OCI-LY1 (cell line): Measurements from ENCODE around the gene ABLIM2.

Source experiments
- H2AFZ ChIP-seq: fragments of 200-600 bp; sonication (generic), shearing (Covaris generic); 2 replicates; pipeline ENCODE4 v1.6.0; 2014; ENCODE audit warnings: antibody characterized with exemption, mild to moderate bottlenecking, low read length
- H3F3A ChIP-seq: fragments of 200-600 bp; sonication (generic), shearing (Covaris generic); 2 replicates; pipeline ENCODE4 v1.6.0; 2014; ENCODE audit warnings: mild to moderate bottlenecking, antibody characterized with exemption, low read length, moderate library complexity; ENCODE audit not compliant: insufficient read depth
- H3K27ac ChIP-seq: fragments of 200-600 bp; sonication (generic); 2 replicates; pipeline ENCODE4 v1.5.1; 2014; ENCODE audit warnings: low read length, mixed run types, mild to moderate bottlenecking, low read depth; ENCODE audit not compliant: poor library complexity, severe bottlenecking
- H3K27me3 ChIP-seq: fragments of 200-600 bp; sonication (generic); 2 replicates; pipeline ENCODE4 v1.6.0; 2014; ENCODE audit warnings: antibody characterized with exemption, mild to moderate bottlenecking, low read length, moderate library complexity; ENCODE audit not compliant: insufficient read depth
- H3K36me3 ChIP-seq: fragments of 200-600 bp; sonication (generic); 2 replicates; pipeline ENCODE4 v1.6.1; 2014; ENCODE audit warnings: mild to moderate bottlenecking, antibody characterized with exemption, low read length, moderate library complexity, mixed read lengths; ENCODE audit not compliant: insufficient read depth
- H3K4me1 ChIP-seq: fragments of 200-600 bp; sonication (generic); 2 replicates; pipeline ENCODE4 v1.5.1; 2014; ENCODE audit warnings: mild to moderate bottlenecking, low read length, moderate library complexity; ENCODE audit not compliant: insufficient read depth, severe bottlenecking
- H3K4me2 ChIP-seq: fragments of 200-600 bp; sonication (generic), shearing (Covaris generic); 2 replicates; pipeline ENCODE4 v1.6.1; 2014; ENCODE audit warnings: low read length
- H3K4me3 ChIP-seq: fragments of 200-600 bp; sonication (generic); 2 replicates; pipeline ENCODE4 v1.5.1; 2014; ENCODE audit warnings: low read length, low read depth, mild to moderate bottlenecking, mixed read lengths; ENCODE audit not compliant: poor library complexity, severe bottlenecking
- H3K79me2 ChIP-seq: fragments of 200-600 bp; shearing (Covaris generic); 2 replicates; pipeline ENCODE4 v1.6.1; 2016; ENCODE audit warnings: mixed run types, low read length, mixed read lengths; ENCODE audit not compliant: insufficient read depth
- H3K9ac ChIP-seq: fragments of 200-600 bp; sonication (generic), shearing (Covaris generic); 2 replicates; pipeline ENCODE4 v1.6.1; 2014; ENCODE audit warnings: mild to moderate bottlenecking, low read length, mixed read lengths
- H3K9me2 ChIP-seq: fragments of 200-600 bp; sonication (generic), shearing (Covaris generic); 2 replicates; pipeline ENCODE4 v1.6.1; 2014; ENCODE audit warnings: low read depth, mild to moderate bottlenecking, low read length, mixed read lengths
- H3K9me3 ChIP-seq: fragments of 200-600 bp; shearing (Covaris generic); 2 replicates; pipeline ENCODE4 v1.6.1; 2014; ENCODE audit warnings: low read length, mixed read lengths
- H4K20me1 ChIP-seq: fragments of 200-600 bp; sonication (generic), shearing (Covaris generic); 2 replicates; pipeline ENCODE4 v1.6.0; 2016; ENCODE audit warnings: mild to moderate bottlenecking, low read length; ENCODE audit not compliant: insufficient read depth
- CTCF ChIP-seq: fragments of 200-600 bp; sonication (generic), shearing (Covaris generic); IDR thresholded peaks from 2 replicates; pipeline ENCODE4 v1.5.1; 2017; ENCODE audit warnings: mild to moderate bottlenecking, antibody characterized with exemption, low read length, moderate library complexity, mixed read lengths
- EZH2 ChIP-seq: fragments of 200-600 bp; sonication (generic), shearing (Covaris generic); IDR thresholded peaks from 2 replicates; pipeline ENCODE4 v1.8.0; 2017; ENCODE audit warnings: borderline replicate concordance, mixed run types, mild to moderate bottlenecking, antibody characterized with exemption, low read length, moderate library complexity, mixed read lengths

The ABLIM2 gene

GRCh38 chr4:8115203-8115520, 43.5 kb downstream of the ABLIM2 start:
- TF ChIP-seq EZH2 = no peak
- no peak for TF ChIP-seq CTCF

GRCh38 chr4:8114456-8115202, 44.0 kb downstream of the ABLIM2 start:
- TF ChIP-seq EZH2 = no peak
- no peak for TF ChIP-seq CTCF
- H3F3A ChIP-seq = no peaks in the 10 kb centered on the region
- no peak overlapping the region for H3K27ac ChIP-seq
- H3K27me3 ChIP-seq = no peaks in the 10 kb centered on the region
- H3K9me3 ChIP-seq = no peaks in the 10 kb centered on the region
- H3K36me3 ChIP-seq = no peaks in the 10 kb centered on the region
- no peaks in the 10 kb centered on the region for H3K9me2 ChIP-seq
- H2AFZ ChIP-seq = no peak overlapping the region
- H3K79me2 ChIP-seq = no peaks in the 10 kb centered on the region
- H3K9ac ChIP-seq = no peak overlapping the region
- no peak overlapping the region for H3K4me2 ChIP-seq
- no peaks in the 10 kb centered on the region for H3K4me1 ChIP-seq
- no peak overlapping the region for H3K4me3 ChIP-seq
- H4K20me1 ChIP-seq = no peaks in the 10 kb centered on the region

More at GRCh38 chr4:8115203-8115520, 43.5 kb downstream of the ABLIM2 start:
- no peaks in the 10 kb centered on the region for H3K9me2 ChIP-seq
- H3K9ac ChIP-seq = no peak overlapping the region
- H3K4me3 ChIP-seq = no peak overlapping the region
- no peak overlapping the region for H2AFZ ChIP-seq
- H3K79me2 ChIP-seq = no peaks in the 10 kb centered on the region
- no peaks in the 10 kb centered on the region for H3K27me3 ChIP-seq
- no peaks in the 10 kb centered on the region for H4K20me1 ChIP-seq
- H3K9me3 ChIP-seq = no peaks in the 10 kb centered on the region
- no peak overlapping the region for H3K4me2 ChIP-seq
- H3K36me3 ChIP-seq = no peaks in the 10 kb centered on the region
- H3F3A ChIP-seq = no peaks in the 10 kb centered on the region
- H3K4me1 ChIP-seq = no peaks in the 10 kb centered on the region
- no peak overlapping the region for H3K27ac ChIP-seq

GRCh38 chr4:8113611-8114377, 44.8 kb downstream of the ABLIM2 start:
- Histone ChIP-seq H3K27ac (no peak overlapping the region), H2AFZ (no peak overlapping the region)

More at GRCh38 chr4:8113611-8114377, 44.8 kb downstream of the ABLIM2 start:
- H3F3A ChIP-seq = no peaks in the 10 kb centered on the region
- no peaks in the 10 kb centered on the region for H3K27me3 ChIP-seq
- H3K9me3 ChIP-seq = no peaks in the 10 kb centered on the region
- H3K79me2 ChIP-seq = no peaks in the 10 kb centered on the region
- H4K20me1 ChIP-seq = no peaks in the 10 kb centered on the region
- no peak overlapping the region for H3K4me3 ChIP-seq
- no peak overlapping the region for H3K4me2 ChIP-seq
- TF ChIP-seq CTCF (no peak), EZH2 (no peak)
- no peaks in the 10 kb centered on the region for H3K36me3 ChIP-seq
- no peaks in the 10 kb centered on the region for H3K4me1 ChIP-seq
- no peaks in the 10 kb centered on the region for H3K9me2 ChIP-seq
- no peak overlapping the region for H3K9ac ChIP-seq
